Measurements from ENCODE around the gene CCDC51. TPM values are rescaled to one million over a fixed set of nuclear protein-coding genes. Genes with fewer than 3 reads are reported as not detected.

The CCDC51 gene
- total RNA-seq, 4 donors from 2014 or later, result 23.4 to 33.3 (median 29.2) TPM

- DNase-seq (ENCODE audit: low spot score in 2 of 2), result no peak
- H3K36me3 ChIP-seq, result peaks cover 0 to 51% (median 6%) of the 10 kb centered on the region in 3 donors
- no peaks in the 10 kb centered on the region for H3K9me3 ChIP-seq
- TF ChIP-seq CTCF (IDR thresholded peaks at IDR 0.05) (no peak), EP300 (IDR thresholded peaks at IDR 0.05) (no peak), POLR2A (IDR thresholded peaks at IDR 0.05) (no peak)
- peaks cover 2 to 73% (median 63%) of the 10 kb centered on the region in 4 donors for H3K4me1 ChIP-seq
- H3K27ac ChIP-seq, result peak overlapping the region; percentile 18 to 99 (median 98)
- H3K4me3 ChIP-seq, result no peak overlapping the region
- no peaks in the 10 kb centered on the region for H3K27me3 ChIP-seq
- 68 to 78% methylated on average over 7 of the region's 8 CpGs for WGBS, 2 donors
Observed at GRCh38 chr3:48468329-48468731, 28.4 kb upstream of the CCDC51 start.

GRCh38 chr3:48467473-48468267 is 27.8 kb upstream of the CCDC51 start:
- WGBS, 2 donors, result 58 to 79% methylated on average over 7 of the region's 7 CpGs
- Histone ChIP-seq H3K27ac (peak overlapping the region; percentile 98 to 99 (median 98)), H3K4me3 (peak overlapping the region in 1 of 4 donors; percentile 59), H3K27me3 (no peaks in the 10 kb centered on the region), H3K36me3 (peaks cover 0 to 56% (median 6%) of the 10 kb centered on the region in 3 donors), H3K4me1 (peaks cover 2 to 69% (median 63%) of the 10 kb centered on the region in 4 donors), H3K9me3 (no peaks in the 10 kb centered on the region)
- no peak for TF ChIP-seq POLR2A (IDR thresholded peaks at IDR 0.05)
- TF ChIP-seq CTCF (IDR thresholded peaks at IDR 0.05), result no peak
- TF ChIP-seq EP300 (IDR thresholded peaks at IDR 0.05), result no peak
- DNase-seq (ENCODE audit: low spot score in 2 of 2), result no peak

GRCh38 chr3:48467110-48467454 is 27.2 kb upstream of the CCDC51 start:
- H3K27me3 ChIP-seq, result no peaks in the 10 kb centered on the region
- peaks cover 2 to 68% (median 62%) of the 10 kb centered on the region in 4 donors for H3K4me1 ChIP-seq
- peak overlapping the region; percentile 98 to 99 (median 98) for H3K27ac ChIP-seq
- peak overlapping the region in 3 of 4 donors; percentile 47 to 61 (median 59) for H3K4me3 ChIP-seq
- H3K36me3 ChIP-seq, result peaks cover 0 to 60% (median 6%) of the 10 kb centered on the region in 3 donors
- TF ChIP-seq POLR2A (IDR thresholded peaks at IDR 0.05) (no peak), CTCF (IDR thresholded peaks at IDR 0.05) (no peak), EP300 (IDR thresholded peaks at IDR 0.05) (no peak)
- H3K9me3 ChIP-seq, result no peaks in the 10 kb centered on the region
- 62 to 74% methylated on average over 7 to 8 of the region's 9 CpGs for WGBS, 2 donors
- DNase-seq (ENCODE audit: low spot score in 2 of 2), result no peak

- H3K4me3 ChIP-seq, result peak overlapping the region; percentile 45 to 61 (median 53)
- WGBS, 2 donors, result 28% methylated on average over 12 to 18 of the region's 19 CpGs
- H3K4me1 ChIP-seq, result peaks cover 2 to 62% (median 56%) of the 10 kb centered on the region in 4 donors
- peaks cover 0 to 64% (median 6%) of the 10 kb centered on the region in 3 donors for H3K36me3 ChIP-seq
- no peak for DNase-seq (ENCODE audit: low spot score in 2 of 2)
- H3K27ac ChIP-seq, result peak overlapping the region; percentile 98 to 99 (median 98)
- no peaks in the 10 kb centered on the region for H3K9me3 ChIP-seq
- TF ChIP-seq POLR2A (IDR thresholded peaks at IDR 0.05) (no peak), EP300 (IDR thresholded peaks at IDR 0.05) (no peak), CTCF (IDR thresholded peaks at IDR 0.05) (no peak)
- H3K27me3 ChIP-seq, result no peaks in the 10 kb centered on the region
Observed at GRCh38 chr3:48466386-48467109, 26.6 kb upstream of the CCDC51 start.

Data from tibial nerve (tissue), 4 donors.